Astrocyte (in vitro differentiated cells and primary cell): ENCODE measurements around the gene TMEM37. TPM values are rescaled to one million over a fixed set of nuclear protein-coding genes. Genes with fewer than 3 reads are reported as not detected.

ENCODE experiments used
- DNase-seq: peaks from one replicate; pipeline ENCODE4 v3.0.0-alpha.2; 2010; ENCODE audit warnings: low read depth
- FAIRE-seq: peaks from 2 replicates; lab custom pipeline; 2011; peaks lifted over from hg19 to GRCh38; lab: Jason Lieb, UNC
- H2AFZ ChIP-seq: 2 replicates; pipeline ENCODE4 v1.6.0; 2012; ENCODE audit warnings: low read depth, low read length, inconsistent platforms
- H3K27ac ChIP-seq: 2 replicates; pipeline ENCODE4 v1.5.1; 2011; ENCODE audit warnings: low read depth, low read length, inconsistent platforms
- H3K27me3 ChIP-seq: 2 replicates; pipeline ENCODE4 v1.6.0; 2011; ENCODE audit warnings: low read length, inconsistent platforms; ENCODE audit not compliant: insufficient read depth
- H3K36me3 ChIP-seq: 2 replicates; pipeline ENCODE4 v1.5.1; 2011; ENCODE audit warnings: low read length, inconsistent platforms; ENCODE audit not compliant: insufficient read depth
- H3K4me1 ChIP-seq: 2 replicates; pipeline ENCODE4 v1.5.1; 2011; ENCODE audit warnings: low read length, inconsistent platforms; ENCODE audit not compliant: insufficient read depth
- H3K4me2 ChIP-seq: 2 replicates; pipeline ENCODE4 v1.6.0; 2012; ENCODE audit warnings: low read length, inconsistent platforms
- H3K4me3 ChIP-seq: 2 replicates; pipeline ENCODE4 v1.5.1; 2011; ENCODE audit warnings: low read depth, mild to moderate bottlenecking, low read length, inconsistent platforms; ENCODE audit not compliant: insufficient read depth
- H3K79me2 ChIP-seq: 2 replicates; pipeline ENCODE4 v1.6.0; 2012; ENCODE audit warnings: mild to moderate bottlenecking, low read length, inconsistent platforms; ENCODE audit not compliant: insufficient read depth
- H3K9ac ChIP-seq: 2 replicates; pipeline ENCODE4 v1.6.0; 2012; ENCODE audit warnings: mild to moderate bottlenecking, low read length, inconsistent platforms
- H3K9me3 ChIP-seq: 2 replicates; pipeline ENCODE4 v1.5.1; 2012; ENCODE audit warnings: low read depth, mild to moderate bottlenecking, low read length, inconsistent platforms; ENCODE audit not compliant: insufficient read depth
- H4K20me1 ChIP-seq: 2 replicates; pipeline ENCODE4 v1.6.0; 2012; ENCODE audit warnings: low read length, inconsistent platforms; ENCODE audit not compliant: insufficient read depth
- H3K27ac Mint-ChIP-seq: one replicate; pipeline ENCODE4 v1.8.0; 2021; ENCODE audit warnings: mild to moderate bottlenecking, mixed read lengths; ENCODE audit not compliant: unreplicated experiment
- H3K27me3 Mint-ChIP-seq: one replicate; pipeline ENCODE4 v1.8.0; 2021; ENCODE audit warnings: low read depth, mixed read lengths; ENCODE audit not compliant: unreplicated experiment
- H3K36me3 Mint-ChIP-seq: one replicate; pipeline ENCODE4 v1.8.0; 2021; ENCODE audit warnings: low read depth, mixed read lengths; ENCODE audit not compliant: unreplicated experiment
- H3K4me1 Mint-ChIP-seq: one replicate; pipeline ENCODE4 v1.8.0; 2021; ENCODE audit warnings: low read depth, mixed read lengths; ENCODE audit not compliant: unreplicated experiment
- H3K4me3 Mint-ChIP-seq: one replicate; pipeline ENCODE4 v1.8.0; 2021; ENCODE audit warnings: mild to moderate bottlenecking, moderate library complexity, mixed read lengths; ENCODE audit not compliant: unreplicated experiment
- H3K9me3 Mint-ChIP-seq: one replicate; pipeline ENCODE4 v1.8.0; 2021; ENCODE audit warnings: mild to moderate bottlenecking, mixed read lengths; ENCODE audit not compliant: unreplicated experiment
- CTCF ChIP-seq: IDR thresholded peaks from 2 replicates; pipeline ENCODE4 v1.5.1; 2011; ENCODE audit warnings: low read depth, mild to moderate bottlenecking, inconsistent platforms, low read length, moderate library complexity; ENCODE audit not compliant: insufficient read depth
- EZH2 ChIP-seq: IDR thresholded peaks from 2 replicates; pipeline ENCODE4 v1.6.1; 2012; ENCODE audit warnings: mild to moderate bottlenecking, low read length, inconsistent platforms; ENCODE audit not compliant: insufficient read depth
- total RNA-seq: library from RNA; stranded (reverse); gene quantifications from 2 replicates; pipeline ENCODE4 v1.2.1, GENCODE V29; 2021

TMEM37 gene
- total RNA-seq, 1 donor from 2014 or later = 1.6 TPM

GRCh38 chr2:119464981-119465380 lies 33.3 kb downstream of the TMEM37 start:
- H3K36me3 ChIP-seq = no peaks in the 10 kb centered on the region
- H3K79me2 ChIP-seq = no peaks in the 10 kb centered on the region
- Mint-ChIP-seq H3K4me1 (peaks cover 15% of the 10 kb centered on the region), H3K27ac (no peak overlapping the region), H3K9me3 (peaks cover 4% of the 10 kb centered on the region), H3K4me3 (no peak overlapping the region), H3K27me3 (peaks cover 2% of the 10 kb centered on the region), H3K36me3 (no peaks in the 10 kb centered on the region)
- DNase-seq (no peak), FAIRE-seq (no peak)
- no peaks in the 10 kb centered on the region for H3K27me3 ChIP-seq
- H3K9ac ChIP-seq = no peak overlapping the region
- no peaks in the 10 kb centered on the region for H3K9me3 ChIP-seq
- TF ChIP-seq CTCF (no peak), EZH2 (no peak)
- no peak overlapping the region for H3K4me2 ChIP-seq
- H3K4me1 ChIP-seq = no peaks in the 10 kb centered on the region
- H2AFZ ChIP-seq = no peak overlapping the region
- no peaks in the 10 kb centered on the region for H4K20me1 ChIP-seq
- H3K4me3 ChIP-seq = no peak overlapping the region
- no peak overlapping the region for H3K27ac ChIP-seq

GRCh38 chr2:119465687-119466086 lies 34.0 kb downstream of the TMEM37 start:
- DNase-seq (no peak), FAIRE-seq (no peak)
- Mint-ChIP-seq H3K27me3 (peaks cover 5% of the 10 kb centered on the region), H3K9me3 (peaks cover 4% of the 10 kb centered on the region), H3K4me1 (peaks cover 15% of the 10 kb centered on the region), H3K27ac (no peak overlapping the region), H3K36me3 (no peaks in the 10 kb centered on the region), H3K4me3 (no peak overlapping the region)
- TF ChIP-seq CTCF (no peak), EZH2 (no peak)
- Histone ChIP-seq H4K20me1 (no peaks in the 10 kb centered on the region), H3K4me1 (no peaks in the 10 kb centered on the region), H3K9ac (no peak overlapping the region), H3K27ac (no peak overlapping the region), H3K79me2 (no peaks in the 10 kb centered on the region), H3K4me3 (no peak overlapping the region), H2AFZ (no peak overlapping the region), H3K36me3 (no peaks in the 10 kb centered on the region), H3K27me3 (no peaks in the 10 kb centered on the region), H3K9me3 (no peaks in the 10 kb centered on the region), H3K4me2 (no peak overlapping the region)

- Histone ChIP-seq H3K36me3 (no peaks in the 10 kb centered on the region), H3K4me3 (no peak overlapping the region), H3K27ac (no peak overlapping the region), H3K9ac (no peak overlapping the region), H3K4me2 (no peak overlapping the region), H3K9me3 (no peaks in the 10 kb centered on the region), H4K20me1 (no peaks in the 10 kb centered on the region), H3K79me2 (no peaks in the 10 kb centered on the region), H3K4me1 (no peaks in the 10 kb centered on the region), H2AFZ (no peak overlapping the region), H3K27me3 (no peaks in the 10 kb centered on the region)
- no peaks in the 10 kb centered on the region for H3K36me3 Mint-ChIP-seq
- DNase-seq (no peak), FAIRE-seq (no peak)
- H3K27me3 Mint-ChIP-seq = peaks cover 11% of the 10 kb centered on the region
- peaks cover 17% of the 10 kb centered on the region for H3K4me1 Mint-ChIP-seq
- H3K4me3 Mint-ChIP-seq = no peak overlapping the region
- H3K9me3 Mint-ChIP-seq = no peaks in the 10 kb centered on the region
- no peak overlapping the region for H3K27ac Mint-ChIP-seq
- no peak for TF ChIP-seq CTCF
- TF ChIP-seq EZH2 = no peak
Measured at GRCh38 chr2:119466373-119466772, 34.7 kb downstream of the TMEM37 start.
